ENCODE results near the gene PSEN2.

Gene PSEN2

DNA sequence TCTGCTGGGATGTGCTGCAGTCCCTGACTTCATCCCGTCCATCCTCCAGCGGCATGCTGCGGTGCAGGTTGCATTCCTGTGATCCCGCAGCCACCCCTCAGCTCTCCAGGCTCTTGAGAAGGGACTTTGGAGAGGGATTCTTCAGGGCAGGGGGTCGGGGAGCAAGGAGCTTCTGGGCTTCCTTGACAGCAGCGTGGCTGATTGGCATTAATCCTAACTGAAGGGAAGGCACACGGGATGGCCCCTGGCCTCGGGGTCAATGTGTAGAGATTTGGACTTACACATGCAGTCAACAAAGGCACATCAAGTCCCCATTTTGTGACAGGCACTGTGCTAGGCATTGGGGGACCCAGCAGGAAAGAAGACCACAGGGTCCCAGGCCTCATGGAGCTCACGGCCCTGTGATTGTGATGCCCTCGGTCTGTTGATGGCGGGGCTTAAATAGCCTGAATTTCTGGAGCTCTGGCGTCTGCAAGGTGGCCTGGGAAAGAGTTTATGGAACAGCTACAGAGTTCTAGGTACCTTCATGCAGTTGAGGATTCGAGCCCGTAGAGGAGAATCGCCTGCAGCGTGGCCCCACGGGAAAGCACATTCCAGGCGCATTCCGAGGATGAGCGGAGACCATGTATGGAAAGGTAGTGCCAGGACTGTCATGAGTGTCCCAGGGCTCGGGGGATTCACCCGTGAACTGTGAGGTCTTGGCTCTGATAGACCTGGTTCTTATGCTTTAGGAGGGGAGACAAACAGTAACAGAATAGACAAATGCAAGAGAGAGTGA lies 20.1 kb downstream of the PSEN2 start:
- Histone ChIP-seq H3K4me3 (ENCODE audit: low read length) (no peak overlapping the region), H3K27me3 (ENCODE audit: insufficient read depth, low read length) (no peaks in the 10 kb centered on the region), H3K27ac (ENCODE audit: low read length) (no peak overlapping the region), H3K36me3 (ENCODE audit: insufficient read depth, low read depth, low read length) (peaks cover 70% of the 10 kb centered on the region), H3K4me1 (ENCODE audit: insufficient read depth, low read length) (no peaks in the 10 kb centered on the region), H3K9me3 (ENCODE audit: insufficient read depth, low read depth, low read length) (no peaks in the 10 kb centered on the region), H3K9ac (ENCODE audit: low read depth, low read length) (no peak overlapping the region)

DNA sequence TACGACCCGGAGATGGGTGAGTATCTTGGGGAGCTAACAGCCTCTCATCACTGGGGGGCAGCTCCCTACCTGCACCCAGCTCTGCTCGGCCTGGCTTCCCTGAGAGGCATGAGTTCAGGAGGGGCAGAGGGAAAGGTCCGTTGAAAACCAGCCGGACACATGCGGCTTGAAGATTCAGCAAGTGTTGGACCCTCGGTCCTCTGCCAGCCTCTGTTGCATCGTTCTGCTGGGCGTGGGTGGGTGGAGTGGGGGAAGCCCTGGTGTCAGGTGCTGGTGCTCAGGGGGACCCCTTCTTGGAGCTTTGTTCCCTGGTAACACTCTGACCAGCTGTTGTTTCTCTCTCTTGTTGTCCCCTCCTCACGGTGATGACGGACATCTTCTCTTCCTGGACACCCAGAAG lies 20.9 kb downstream of the PSEN2 start:
- no peaks in the 10 kb centered on the region for H3K4me1 ChIP-seq (ENCODE audit: insufficient read depth, low read length)
- no peak overlapping the region for H3K9ac ChIP-seq (ENCODE audit: low read depth, low read length)
- H3K9me3 ChIP-seq (ENCODE audit: insufficient read depth, low read depth, low read length): no peaks in the 10 kb centered on the region
- H3K36me3 ChIP-seq (ENCODE audit: insufficient read depth, low read depth, low read length): peaks cover 66% of the 10 kb centered on the region
- H3K27me3 ChIP-seq (ENCODE audit: insufficient read depth, low read length): no peaks in the 10 kb centered on the region
- H3K4me3 ChIP-seq (ENCODE audit: low read length): no peak overlapping the region
- no peak overlapping the region for H3K27ac ChIP-seq (ENCODE audit: low read length)

DNA sequence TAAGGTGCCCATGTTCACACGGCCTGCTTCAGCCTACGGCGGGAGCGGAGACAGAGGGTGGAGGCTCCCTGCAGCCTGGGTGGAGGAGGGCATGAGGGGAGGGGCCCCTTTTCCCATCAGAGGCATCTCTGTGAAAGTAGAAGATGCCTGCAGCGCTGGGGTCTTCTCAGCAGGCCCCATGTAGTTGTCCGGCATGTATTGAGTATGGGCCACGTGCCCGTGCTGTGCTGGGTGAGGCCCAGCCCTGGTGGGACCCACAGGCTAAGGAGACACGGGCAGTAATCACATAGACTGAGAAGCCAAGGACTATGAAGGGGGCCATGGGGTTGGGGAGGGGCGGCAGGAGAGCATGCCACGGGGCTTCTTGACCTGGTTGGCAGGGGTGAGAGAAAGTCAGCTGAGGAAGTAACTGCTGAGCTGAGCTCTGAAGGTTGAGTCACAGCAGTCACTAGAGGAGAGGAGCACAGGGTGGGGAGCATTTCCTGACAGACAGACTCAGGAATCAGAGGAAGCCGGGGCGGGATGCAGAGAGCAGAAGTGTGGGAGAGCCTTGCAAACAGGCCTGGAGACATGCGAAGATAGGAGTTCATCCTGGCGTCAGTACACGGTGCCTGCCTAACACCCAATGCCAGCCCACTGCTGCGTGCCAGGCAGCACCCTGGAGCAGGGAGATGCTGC lies 21.6 kb downstream of the PSEN2 start:
- Histone ChIP-seq H3K9me3 (ENCODE audit: insufficient read depth, low read depth, low read length) (no peaks in the 10 kb centered on the region), H3K4me3 (ENCODE audit: low read length) (no peak overlapping the region), H3K27me3 (ENCODE audit: insufficient read depth, low read length) (no peaks in the 10 kb centered on the region), H3K36me3 (ENCODE audit: insufficient read depth, low read depth, low read length) (peaks cover 64% of the 10 kb centered on the region), H3K9ac (ENCODE audit: low read depth, low read length) (no peak overlapping the region), H3K27ac (ENCODE audit: low read length) (no peak overlapping the region), H3K4me1 (ENCODE audit: insufficient read depth, low read length) (no peaks in the 10 kb centered on the region)

DNA sequence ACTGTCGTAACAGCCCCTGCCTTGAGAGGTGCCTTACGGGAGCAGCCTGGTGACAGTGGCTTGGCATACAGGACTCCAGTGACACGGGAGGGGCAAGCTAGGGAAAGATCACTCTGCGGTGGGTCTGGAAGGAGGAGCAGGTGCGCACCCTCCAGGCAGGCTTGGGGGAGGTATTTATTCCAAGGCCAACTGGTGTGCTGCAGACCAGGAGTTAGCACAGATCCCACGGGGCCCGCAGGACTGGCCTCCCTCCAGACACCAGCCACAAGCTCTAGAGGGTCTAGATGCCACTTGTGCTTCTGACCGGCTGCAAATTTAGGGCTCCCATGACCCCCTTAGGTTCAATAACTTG lies 22.1 kb downstream of the PSEN2 start:
- H3K9me3 ChIP-seq (ENCODE audit: insufficient read depth, low read depth, low read length): no peaks in the 10 kb centered on the region
- no peak overlapping the region for H3K9ac ChIP-seq (ENCODE audit: low read depth, low read length)
- peaks cover 62% of the 10 kb centered on the region for H3K36me3 ChIP-seq (ENCODE audit: insufficient read depth, low read depth, low read length)
- no peaks in the 10 kb centered on the region for H3K4me1 ChIP-seq (ENCODE audit: insufficient read depth, low read length)
- no peaks in the 10 kb centered on the region for H3K27me3 ChIP-seq (ENCODE audit: insufficient read depth, low read length)
- no peak overlapping the region for H3K4me3 ChIP-seq (ENCODE audit: low read length)
- no peak overlapping the region for H3K27ac ChIP-seq (ENCODE audit: low read length)

DNA sequence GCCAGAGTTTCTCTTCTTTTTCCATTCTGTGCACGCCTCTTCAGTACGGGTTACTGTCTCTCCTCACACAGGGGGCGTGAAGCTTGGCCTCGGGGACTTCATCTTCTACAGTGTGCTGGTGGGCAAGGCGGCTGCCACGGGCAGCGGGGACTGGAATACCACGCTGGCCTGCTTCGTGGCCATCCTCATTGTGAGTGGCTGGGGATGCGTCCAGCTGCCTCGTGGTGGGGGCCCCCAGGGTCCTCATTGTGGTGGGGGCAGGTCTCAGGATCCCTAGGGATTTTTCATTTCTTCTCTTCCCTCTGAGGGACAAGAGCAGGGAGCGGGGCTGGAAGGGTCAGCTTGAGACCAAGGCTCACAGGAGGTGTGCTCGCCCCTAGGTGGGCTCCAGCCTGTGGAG lies 23.5 kb downstream of the PSEN2 start:
- peaks cover 52% of the 10 kb centered on the region for H3K36me3 ChIP-seq (ENCODE audit: insufficient read depth, low read depth, low read length)
- no peak overlapping the region for H3K27ac ChIP-seq (ENCODE audit: low read length)
- no peaks in the 10 kb centered on the region for H3K27me3 ChIP-seq (ENCODE audit: insufficient read depth, low read length)
- no peaks in the 10 kb centered on the region for H3K9me3 ChIP-seq (ENCODE audit: insufficient read depth, low read depth, low read length)
- no peak overlapping the region for H3K9ac ChIP-seq (ENCODE audit: low read depth, low read length)
- no peak overlapping the region for H3K4me3 ChIP-seq (ENCODE audit: low read length)
- no peaks in the 10 kb centered on the region for H3K4me1 ChIP-seq (ENCODE audit: insufficient read depth, low read length)

DNA sequence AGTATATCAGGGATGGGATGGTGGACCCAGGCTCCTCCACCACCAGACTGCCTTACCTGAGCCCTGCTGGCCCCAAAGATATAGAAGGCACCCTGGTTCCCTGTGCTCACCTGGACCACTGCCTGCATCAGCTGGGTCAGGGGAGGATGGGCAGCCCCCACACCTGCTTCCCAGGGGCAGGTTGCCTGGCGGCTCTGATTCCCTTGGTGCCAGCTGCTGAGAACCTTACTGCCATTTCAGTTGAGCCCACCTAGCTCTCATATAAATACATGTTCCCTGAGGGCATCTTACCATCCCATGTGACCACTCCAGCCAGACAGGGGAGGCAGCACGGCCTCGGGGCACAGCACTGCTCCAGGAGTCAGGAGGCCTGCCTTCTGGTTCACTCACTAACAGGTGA lies 24.4 kb downstream of the PSEN2 start:
- Histone ChIP-seq H3K9ac (ENCODE audit: low read depth, low read length) (no peak overlapping the region), H3K36me3 (ENCODE audit: insufficient read depth, low read depth, low read length) (peaks cover 52% of the 10 kb centered on the region), H3K4me1 (ENCODE audit: insufficient read depth, low read length) (no peaks in the 10 kb centered on the region), H3K27ac (ENCODE audit: low read length) (no peak overlapping the region), H3K27me3 (ENCODE audit: insufficient read depth, low read length) (no peaks in the 10 kb centered on the region), H3K9me3 (ENCODE audit: insufficient read depth, low read depth, low read length) (no peaks in the 10 kb centered on the region), H3K4me3 (ENCODE audit: low read length) (no peak overlapping the region)

DNA sequence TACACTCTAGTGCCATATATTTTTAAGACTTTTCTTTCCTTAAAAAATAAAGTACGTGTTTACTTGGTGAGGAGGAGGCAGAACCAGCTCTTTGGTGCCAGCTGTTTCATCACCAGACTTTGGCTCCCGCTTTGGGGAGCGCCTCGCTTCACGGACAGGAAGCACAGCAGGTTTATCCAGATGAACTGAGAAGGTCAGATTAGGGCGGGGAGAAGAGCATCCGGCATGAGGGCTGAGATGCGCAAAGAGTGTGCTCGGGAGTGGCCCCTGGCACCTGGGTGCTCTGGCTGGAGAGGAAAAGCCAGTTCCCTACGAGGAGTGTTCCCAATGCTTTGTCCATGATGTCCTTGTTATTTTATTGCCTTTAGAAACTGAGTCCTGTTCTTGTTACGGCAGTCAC lies 25.2 kb downstream of the PSEN2 start:
- Histone ChIP-seq H3K9ac (ENCODE audit: low read depth, low read length) (no peak overlapping the region), H3K9me3 (ENCODE audit: insufficient read depth, low read depth, low read length) (no peaks in the 10 kb centered on the region), H3K4me1 (ENCODE audit: insufficient read depth, low read length) (no peaks in the 10 kb centered on the region), H3K36me3 (ENCODE audit: insufficient read depth, low read depth, low read length) (peaks cover 53% of the 10 kb centered on the region), H3K27me3 (ENCODE audit: insufficient read depth, low read length) (no peaks in the 10 kb centered on the region), H3K4me3 (ENCODE audit: low read length) (no peak overlapping the region), H3K27ac (ENCODE audit: low read length) (no peak overlapping the region)

DNA sequence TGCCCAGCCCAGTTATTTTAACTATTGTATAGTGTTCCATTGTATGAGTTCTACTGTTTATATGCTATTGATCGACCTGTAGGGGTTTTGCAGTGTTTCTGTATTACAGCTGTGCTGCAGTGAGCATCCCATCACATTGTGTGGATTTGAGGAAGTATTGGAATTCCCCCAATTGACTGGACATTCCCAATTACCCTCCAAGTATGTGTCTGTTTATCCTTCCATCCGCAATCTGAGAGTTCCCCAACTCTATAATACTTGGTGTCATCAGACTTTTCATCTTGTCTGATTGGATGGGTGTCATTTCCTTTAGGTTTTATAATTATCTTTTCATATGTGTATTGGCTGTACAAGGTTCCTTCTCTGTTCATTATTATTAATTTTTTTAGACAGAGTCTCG lies 27.8 kb downstream of the PSEN2 start:
- Histone ChIP-seq H3K27ac (ENCODE audit: low read length) (no peak overlapping the region), H3K27me3 (ENCODE audit: insufficient read depth, low read length) (no peaks in the 10 kb centered on the region), H3K9ac (ENCODE audit: low read depth, low read length) (no peak overlapping the region), H3K4me3 (ENCODE audit: low read length) (no peak overlapping the region), H3K9me3 (ENCODE audit: insufficient read depth, low read depth, low read length) (no peaks in the 10 kb centered on the region), H3K4me1 (ENCODE audit: insufficient read depth, low read length) (no peaks in the 10 kb centered on the region), H3K36me3 (ENCODE audit: insufficient read depth, low read depth, low read length) (peaks cover 32% of the 10 kb centered on the region)

DNA sequence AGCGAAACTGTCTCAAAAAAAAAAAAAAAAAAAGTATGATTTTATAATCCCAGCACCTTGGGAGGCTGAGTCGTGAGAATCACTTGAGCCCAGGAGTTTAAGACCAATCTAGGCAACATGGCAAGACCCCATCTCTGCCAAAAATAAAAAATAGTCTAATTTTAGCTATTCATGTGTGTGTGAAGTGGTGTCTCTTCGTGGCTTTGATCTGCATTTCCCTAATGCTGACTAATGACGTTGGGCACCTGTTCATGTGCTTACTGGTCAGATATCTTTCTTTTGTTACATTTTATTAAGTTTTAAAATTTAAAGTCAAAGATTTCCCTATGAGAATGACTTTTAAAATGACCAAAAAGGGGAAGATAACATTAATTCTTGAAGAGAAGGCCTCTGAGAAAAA lies 31.0 kb downstream of the PSEN2 start:
- H3K4me1 ChIP-seq (ENCODE audit: insufficient read depth, low read length): no peaks in the 10 kb centered on the region
- H3K4me3 ChIP-seq (ENCODE audit: low read length): no peak overlapping the region
- H3K27me3 ChIP-seq (ENCODE audit: insufficient read depth, low read length): no peaks in the 10 kb centered on the region
- no peak overlapping the region for H3K9ac ChIP-seq (ENCODE audit: low read depth, low read length)
- H3K36me3 ChIP-seq (ENCODE audit: insufficient read depth, low read depth, low read length): peaks cover 17% of the 10 kb centered on the region; the same call in 1 of the 2 replicates
- no peak overlapping the region for H3K27ac ChIP-seq (ENCODE audit: low read length)
- H3K9me3 ChIP-seq (ENCODE audit: insufficient read depth, low read depth, low read length): no peaks in the 10 kb centered on the region

DNA sequence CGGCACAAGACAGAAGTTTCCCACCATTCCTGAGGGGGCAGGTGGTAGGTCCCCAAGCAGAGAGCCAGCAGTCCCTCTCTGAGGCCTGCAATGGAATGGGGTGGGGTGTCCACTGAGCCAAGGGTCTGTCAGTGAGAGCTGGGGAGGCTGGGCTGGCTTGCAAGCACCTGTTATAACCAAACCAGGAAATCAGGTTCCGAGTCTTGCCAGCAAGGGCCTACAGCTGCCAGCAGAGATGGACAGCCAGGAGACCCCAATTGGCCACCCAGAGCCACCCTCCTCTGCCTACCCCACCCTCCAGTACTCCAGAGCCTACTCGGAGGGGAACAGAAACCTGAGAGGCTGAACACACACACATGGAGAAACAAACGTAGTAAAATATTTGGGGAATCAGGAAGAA lies 32.2 kb downstream of the PSEN2 start:
- no peaks in the 10 kb centered on the region for H3K4me1 ChIP-seq (ENCODE audit: insufficient read depth, low read length)
- H3K27ac ChIP-seq (ENCODE audit: low read length): no peak overlapping the region
- H3K9ac ChIP-seq (ENCODE audit: low read depth, low read length): no peak overlapping the region
- H3K4me3 ChIP-seq (ENCODE audit: low read length): no peak overlapping the region
- peaks cover 17% of the 10 kb centered on the region; the same call in 1 of the 2 replicates for H3K36me3 ChIP-seq (ENCODE audit: insufficient read depth, low read depth, low read length)
- H3K27me3 ChIP-seq (ENCODE audit: insufficient read depth, low read length): no peaks in the 10 kb centered on the region
- no peaks in the 10 kb centered on the region for H3K9me3 ChIP-seq (ENCODE audit: insufficient read depth, low read depth, low read length)

DNA sequence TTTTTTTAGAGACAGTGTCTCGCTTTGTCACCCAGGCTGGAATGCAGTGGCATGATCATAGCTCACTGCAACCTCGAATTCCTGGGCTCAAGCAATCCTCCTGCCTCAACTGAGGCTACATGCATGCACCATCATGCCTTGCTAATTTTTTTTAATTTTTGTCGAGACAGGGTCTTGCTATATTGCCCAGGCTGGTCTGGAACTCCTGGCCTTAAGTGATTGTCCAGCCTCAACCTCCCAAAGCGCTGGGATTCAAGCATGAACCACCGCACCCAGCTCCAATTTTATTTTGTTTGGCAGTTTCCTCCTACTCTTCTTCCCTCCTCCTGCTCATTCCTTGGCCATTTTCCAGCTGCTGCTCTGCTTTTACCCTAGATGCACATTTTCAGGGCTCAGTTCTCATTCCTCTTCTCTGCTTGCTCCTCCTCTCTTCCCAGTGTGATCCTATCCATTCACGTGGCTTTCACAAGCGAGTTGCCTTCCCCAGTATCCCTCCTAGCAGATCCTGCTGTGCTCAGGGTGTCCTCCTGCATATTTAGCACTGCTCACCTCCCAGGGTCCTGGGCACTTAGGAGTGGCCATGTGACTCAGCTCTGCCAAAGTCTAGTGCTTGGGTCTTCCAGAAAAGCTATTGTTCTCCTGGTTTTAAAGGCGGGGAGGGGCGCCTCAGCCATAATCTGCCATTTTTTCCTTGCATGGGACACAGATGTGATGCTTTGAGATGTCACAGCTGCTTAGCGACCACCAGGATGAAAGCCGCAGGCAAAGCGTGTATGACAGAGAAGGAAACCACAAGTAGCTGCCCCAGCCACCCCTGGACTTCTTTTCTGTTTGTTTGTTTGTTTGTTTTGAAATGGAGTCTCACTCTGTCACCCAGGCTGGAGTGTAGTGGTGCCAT lies 33.7 kb downstream of the PSEN2 start:
- H3K36me3 ChIP-seq (ENCODE audit: insufficient read depth, low read depth, low read length): peaks cover 13% of the 10 kb centered on the region; the same call in 1 of the 2 replicates
- H3K27me3 ChIP-seq (ENCODE audit: insufficient read depth, low read length): no peaks in the 10 kb centered on the region
- no peak overlapping the region for H3K9ac ChIP-seq (ENCODE audit: low read depth, low read length)
- no peak overlapping the region for H3K4me3 ChIP-seq (ENCODE audit: low read length)
- H3K4me1 ChIP-seq (ENCODE audit: insufficient read depth, low read length): no peaks in the 10 kb centered on the region
- H3K9me3 ChIP-seq (ENCODE audit: insufficient read depth, low read depth, low read length): no peaks in the 10 kb centered on the region
- no peak overlapping the region for H3K27ac ChIP-seq (ENCODE audit: low read length)

Data from iPS-20b (cell line).